Neural progenitor cell (in vitro differentiated cells): ENCODE measurements around the gene SCG3. TPM values are rescaled to one million over a fixed set of nuclear protein-coding genes. Genes with fewer than 3 reads are reported as not detected.

ENCODE experiments used
- DNase-seq: peaks from one replicate; pipeline ENCODE4 v3.0.0-alpha.2; 2016; ENCODE audit warnings: low spot score
- H2AFZ ChIP-seq: fragments of 200-600 bp; sonication (generic); replicated peaks from 2 replicates; pipeline ENCODE4 v1.6.1; 2016; ENCODE audit warnings: antibody characterized with exemption
- H3F3A ChIP-seq: fragments of 200-600 bp; sonication (generic); 2 replicates; pipeline ENCODE4 v1.6.1; 2016; ENCODE audit warnings: antibody characterized with exemption, low read depth
- H3K27ac ChIP-seq: fragments of 200-600 bp; sonication (generic); 2 replicates; pipeline ENCODE4 v1.5.1; 2016; ENCODE audit warnings: mild to moderate bottlenecking
- H3K27me3 ChIP-seq: fragments of 200-600 bp; sonication (generic); 2 replicates; pipeline ENCODE4 v1.6.1; 2016; ENCODE audit warnings: mild to moderate bottlenecking, moderate library complexity
- H3K36me3 ChIP-seq: fragments of 200-600 bp; sonication (generic); 2 replicates; pipeline ENCODE4 v1.5.1; 2016
- H3K4me1 ChIP-seq: fragments of 200-600 bp; sonication (generic); 2 replicates; pipeline ENCODE4 v1.6.1; 2016; ENCODE audit warnings: mixed run types
- H3K4me2 ChIP-seq: fragments of 200-600 bp; sonication (generic); 2 replicates; pipeline ENCODE4 v1.6.1; 2016
- H3K4me3 ChIP-seq: fragments of 200-600 bp; sonication (generic); 2 replicates; pipeline ENCODE4 v1.5.1; 2016
- H3K79me2 ChIP-seq: fragments of 200-600 bp; sonication (generic); 2 replicates; pipeline ENCODE4 v1.6.1; 2016; ENCODE audit warnings: low read depth
- H3K9ac ChIP-seq: fragments of 200-600 bp; sonication (generic); 2 replicates; pipeline ENCODE4 v1.6.1; 2016
- H3K9me3 ChIP-seq: fragments of 200-600 bp; sonication (generic); 2 replicates; pipeline ENCODE4 v1.5.1; 2016; ENCODE audit warnings: low read depth
- H4K20me1 ChIP-seq: fragments of 200-600 bp; sonication (generic); 2 replicates; pipeline ENCODE4 v1.6.1; 2016; ENCODE audit warnings: low read depth
- H3K27ac Mint-ChIP-seq: 3 replicates; pipeline ENCODE4 v1.8.0; 2021; ENCODE audit warnings: mixed read lengths
- H3K27me3 Mint-ChIP-seq: 2 replicates; pipeline ENCODE4 v1.8.0; 2022; ENCODE audit warnings: low read depth, mild to moderate bottlenecking, inconsistent platforms, moderate library complexity, mixed read lengths; ENCODE audit not compliant: insufficient read depth
- H3K36me3 Mint-ChIP-seq: 3 replicates; pipeline ENCODE4 v1.8.0; 2021; ENCODE audit warnings: mixed read lengths
- H3K4me1 Mint-ChIP-seq: 3 replicates; pipeline ENCODE4 v1.8.0; 2021; ENCODE audit warnings: mixed read lengths
- H3K4me3 Mint-ChIP-seq: 3 replicates; pipeline ENCODE4 v1.8.0; 2021; ENCODE audit warnings: mild to moderate bottlenecking, moderate library complexity, mixed read lengths
- H3K9me3 Mint-ChIP-seq: 3 replicates; pipeline ENCODE4 v1.8.0; 2020; ENCODE audit warnings: mixed read lengths
- CTCF ChIP-seq: fragments of 200-600 bp; sonication (generic); IDR thresholded peaks from 2 replicates; pipeline ENCODE4 v1.5.1; 2017; ENCODE audit warnings: antibody characterized with exemption, mild to moderate bottlenecking
- EZH2 ChIP-seq: fragments of 200-600 bp; sonication (generic); IDR thresholded peaks from 2 replicates; pipeline ENCODE4 v1.6.1; 2017; ENCODE audit warnings: antibody characterized with exemption, mild to moderate bottlenecking, moderate library complexity
- EZH2phosphoT487 ChIP-seq: fragments of 200-600 bp; sonication (generic); IDR thresholded peaks from 2 replicates; pipeline ENCODE4 v1.6.1; 2017; ENCODE audit warnings: antibody characterized with exemption
- total RNA-seq: library from RNA; depleted of rRNA; stranded (reverse); fragments of >200 nt; gene quantifications from 2 replicates; pipeline ENCODE4 v1.2.3, GENCODE V29; 2015; ENCODE audit warnings: low replicate concordance

SCG3 gene
- total RNA-seq, 1 donor from 2014 or later = 0.19 TPM

GRCh38 chr15:51658664-51659063, 22.6 kb upstream of the SCG3 start:
- no peak overlapping the region for H3K9ac ChIP-seq
- Mint-ChIP-seq H3K36me3 (no peaks in the 10 kb centered on the region), H3K27ac (no peak overlapping the region), H3K27me3 (no peaks in the 10 kb centered on the region), H3K4me1 (no peaks in the 10 kb centered on the region), H3K4me3 (no peak overlapping the region), H3K9me3 (no peaks in the 10 kb centered on the region)
- no peak overlapping the region for H3K27ac ChIP-seq
- H3K4me1 ChIP-seq = no peaks in the 10 kb centered on the region
- no peak for TF ChIP-seq EZH2phosphoT487
- TF ChIP-seq EZH2 = no peak
- no peak for TF ChIP-seq CTCF
- no peaks in the 10 kb centered on the region for H3K79me2 ChIP-seq
- H2AFZ ChIP-seq = no peak overlapping the region
- H3K27me3 ChIP-seq = no peaks in the 10 kb centered on the region
- no peak overlapping the region for H3K4me3 ChIP-seq
- no peak for DNase-seq
- H4K20me1 ChIP-seq = no peaks in the 10 kb centered on the region
- H3K36me3 ChIP-seq = no peaks in the 10 kb centered on the region
- H3K4me2 ChIP-seq = no peak overlapping the region
- no peaks in the 10 kb centered on the region for H3F3A ChIP-seq
- H3K9me3 ChIP-seq = no peaks in the 10 kb centered on the region

GRCh38 chr15:51661072-51661471, 20.2 kb upstream of the SCG3 start:
- Mint-ChIP-seq H3K27ac (no peak overlapping the region), H3K4me3 (no peak overlapping the region), H3K9me3 (no peaks in the 10 kb centered on the region), H3K27me3 (no peaks in the 10 kb centered on the region), H3K36me3 (no peaks in the 10 kb centered on the region), H3K4me1 (no peaks in the 10 kb centered on the region)
- Histone ChIP-seq H3K4me1 (no peaks in the 10 kb centered on the region), H3F3A (no peaks in the 10 kb centered on the region), H3K27ac (no peak overlapping the region), H3K79me2 (no peaks in the 10 kb centered on the region), H3K4me2 (no peak overlapping the region), H3K27me3 (no peaks in the 10 kb centered on the region), H3K4me3 (no peak overlapping the region), H3K9me3 (no peaks in the 10 kb centered on the region), H4K20me1 (no peaks in the 10 kb centered on the region), H2AFZ (no peak overlapping the region), H3K36me3 (no peaks in the 10 kb centered on the region), H3K9ac (no peak overlapping the region)
- DNase-seq = no peak
- no peak for TF ChIP-seq CTCF
- TF ChIP-seq EZH2 = no peak
- TF ChIP-seq EZH2phosphoT487 = no peak

- Histone ChIP-seq H2AFZ (no peak overlapping the region), H3K4me3 (no peak overlapping the region), H3K27ac (no peak overlapping the region), H3K4me2 (no peak overlapping the region), H4K20me1 (no peaks in the 10 kb centered on the region), H3K9ac (no peak overlapping the region), H3K9me3 (no peaks in the 10 kb centered on the region), H3K79me2 (no peaks in the 10 kb centered on the region), H3F3A (no peaks in the 10 kb centered on the region), H3K27me3 (no peaks in the 10 kb centered on the region), H3K36me3 (no peaks in the 10 kb centered on the region), H3K4me1 (peaks cover 13% of the 10 kb centered on the region)
- Mint-ChIP-seq H3K27me3 (no peaks in the 10 kb centered on the region), H3K36me3 (no peaks in the 10 kb centered on the region), H3K9me3 (no peaks in the 10 kb centered on the region), H3K4me3 (no peak overlapping the region), H3K4me1 (peaks cover 9% of the 10 kb centered on the region), H3K27ac (no peak overlapping the region)
- DNase-seq = no peak
- TF ChIP-seq EZH2 (no peak), CTCF (no peak), EZH2phosphoT487 (no peak)
Observed at GRCh38 chr15:51667478-51667877, 13.8 kb upstream of the SCG3 start.

GRCh38 chr15:51668446-51668845, 12.9 kb upstream of the SCG3 start:
- Mint-ChIP-seq H3K9me3 (no peaks in the 10 kb centered on the region), H3K36me3 (no peaks in the 10 kb centered on the region), H3K27me3 (no peaks in the 10 kb centered on the region), H3K4me3 (no peak overlapping the region), H3K27ac (no peak overlapping the region), H3K4me1 (peaks cover 14% of the 10 kb centered on the region)
- no peak overlapping the region for H3K4me3 ChIP-seq
- H4K20me1 ChIP-seq = no peaks in the 10 kb centered on the region
- H3K27me3 ChIP-seq = no peaks in the 10 kb centered on the region
- no peaks in the 10 kb centered on the region for H3K9me3 ChIP-seq
- H3K4me1 ChIP-seq = peaks cover 16% of the 10 kb centered on the region
- H3K9ac ChIP-seq = no peak overlapping the region
- H2AFZ ChIP-seq = no peak overlapping the region
- H3K4me2 ChIP-seq = no peak overlapping the region
- no peaks in the 10 kb centered on the region for H3K79me2 ChIP-seq
- H3K27ac ChIP-seq = no peak overlapping the region
- DNase-seq = no peak
- no peaks in the 10 kb centered on the region for H3K36me3 ChIP-seq
- TF ChIP-seq CTCF (no peak), EZH2phosphoT487 (no peak), EZH2 (no peak)
- no peaks in the 10 kb centered on the region for H3F3A ChIP-seq
